T47D (cell line): Measurements from ENCODE around the gene FHIT.
A peak's percentile ranks its signal among the peaks of the same experiment; 100 is the strongest.

Experiments used
- DNase-seq, 2 experiments: peaks; one replicate each; pipeline versions ENCODE4 v3.0.0 to v3.0.0-alpha.2; 2011 to 2012; ENCODE audit warnings: low read depth in 1 of 2, low spot score in 1 of 2
- JUND ChIP-seq: IDR thresholded peaks from 2 replicates; pipeline ENCODE4 v1.6.1; 2012; ENCODE audit warnings: low read depth
- in situ Hi-C: cut with HindIII; loops from 2 replicates; pipeline ENCODE4 v1.10.0; 2016; ENCODE audit warnings: low sequenced_read_pairs, low pct_unique_long_range_greater_than_20kb

FHIT gene

GRCh38 chr3:59784164-59784563, 1467.1 kb downstream of the FHIT start:
- in situ Hi-C loops: no loop called here
- no peak for DNase-seq
- TF ChIP-seq JUND: no peak

GRCh38 chr3:59783468-59783988, 1467.7 kb downstream of the FHIT start:
- TF ChIP-seq JUND: no peak
- no peak for DNase-seq
- in situ Hi-C loops: no loop called here

GRCh38 chr3:59782664-59783063, 1468.6 kb downstream of the FHIT start:
- no peak for TF ChIP-seq JUND
- in situ Hi-C loops: no loop called here
- DNase-seq: no peak

- no peak for TF ChIP-seq JUND
- no peak for DNase-seq
- in situ Hi-C loops: no loop called here
Measured at GRCh38 chr3:59780209-59780608, 1471.0 kb downstream of the FHIT start.

GRCh38 chr3:59779260-59779659, 1472.0 kb downstream of the FHIT start:
- no peak for DNase-seq
- no peak for TF ChIP-seq JUND
- in situ Hi-C loops: no loop called here

- no peak for DNase-seq
- TF ChIP-seq JUND: no peak
- in situ Hi-C loops: no loop called here
Measured at GRCh38 chr3:59777667-59778077, 1473.6 kb downstream of the FHIT start.

GRCh38 chr3:59777066-59777465, 1474.2 kb downstream of the FHIT start:
- in situ Hi-C loops: no loop called here
- TF ChIP-seq JUND: no peak
- DNase-seq: no peak

GRCh38 chr3:59775761-59776325, 1475.4 kb downstream of the FHIT start:
- in situ Hi-C loops: no loop called here
- no peak for DNase-seq
- TF ChIP-seq JUND: no peak

- DNase-seq: no peak
- in situ Hi-C loops: no loop called here
- no peak for TF ChIP-seq JUND
Measured at GRCh38 chr3:59775106-59775505, 1476.1 kb downstream of the FHIT start.

- no peak for TF ChIP-seq JUND
- DNase-seq: no peak
- in situ Hi-C loops: no loop called here
Measured at GRCh38 chr3:59774634-59775033, 1476.6 kb downstream of the FHIT start.

- DNase-seq: no peak
- no peak for TF ChIP-seq JUND
- in situ Hi-C loops: no loop called here
Measured at GRCh38 chr3:59774000-59774399, 1477.3 kb downstream of the FHIT start.

GRCh38 chr3:59772416-59773408, 1478.5 kb downstream of the FHIT start:
- DNase-seq: no peak
- no peak for TF ChIP-seq JUND
- in situ Hi-C loops: no loop called here

- in situ Hi-C loops: no loop called here
- DNase-seq: peak in 1 of 2 experiments; percentile 6
- TF ChIP-seq JUND: no peak
Measured at GRCh38 chr3:59771768-59772181, 1479.5 kb downstream of the FHIT start.
